ENCODE data around the gene GP5.

- no peak for TF ChIP-seq CTCF (IDR thresholded peaks at IDR 0.05)
- no peak for TF ChIP-seq POLR2A (IDR thresholded peaks at IDR 0.05)
- no peak for TF ChIP-seq POLR2AphosphoS5 (IDR thresholded peaks at IDR 0.05)
Observed at GRCh38 chr3:194387926-194388418, 11.1 kb downstream of the GP5 start.
